K562 (cell line): ENCODE measurements around the gene PAM. TPM values are rescaled to one million over a fixed set of nuclear protein-coding genes. Genes with fewer than 3 reads are reported as not detected.

ENCODE experiments used
- ATAC-seq: fragments of 200-7000 bp; cut with Tn5 transposase; 3 replicates; pipeline ENCODE4 v1.9.1; 2020; ENCODE audit warnings: moderate library complexity
- BruUV-seq: library from RNA; stranded (reverse); fragments of 400-500 nt; replicated peaks from 2 replicates; lab custom pipeline; 2021; lab: Mats Ljungman, UMichigan
- CTCF ChIA-PET: fragments of 300-600 bp; formaldehyde crosslinking; extraction: SDS; loops from one replicate; lab custom pipeline; 2021; ENCODE audit warnings: low intra/inter-chr PET ratio; lab: Yijun Ruan, JAX
- POLR2A ChIA-PET: fragments of 300-600, 350-650 bp; sonication (Branson Sonifier 250); formaldehyde crosslinking; extraction: SDS; loops from one replicate; lab custom pipeline; 2021; ENCODE audit warnings: antibody characterized with exemption, inconsistent platforms; lab: Yijun Ruan, JAX
- DNase-seq, 4 experiments: peaks; one replicate each; pipeline versions ENCODE4 v3.0.0 to v3.0.0-alpha.2; 2011 to 2018; ENCODE audit warnings: low spot score in 3 of 4, mixed read lengths in 3 of 4; ENCODE audit errors: extremely low read depth in 1 of 4
- FAIRE-seq: peaks from 2 replicates; lab custom pipeline; 2011; peaks lifted over from hg19 to GRCh38; lab: Jason Lieb, UNC
- H2AFZ ChIP-seq: 2 replicates; pipeline ENCODE4 v1.6.0; 2011; ENCODE audit warnings: low read depth, low read length, control low read depth, inconsistent platforms
- H3K27ac ChIP-seq: fragments of 200-600 bp; 3 replicates; pipeline ENCODE4 v1.8.0; 2011; ENCODE audit warnings: low read depth, mild to moderate bottlenecking, control low read depth, inconsistent platforms, low read length, moderate library complexity, mixed read lengths; ENCODE audit errors: extremely low read depth
- H3K27me3 ChIP-seq, 2 experiments: fragments of 300-600 bp in 1 of 2; 2 replicates in 1 of 2; 3 replicates in 1 of 2; pipeline versions ENCODE4 v1.6.0 to v1.8.0; 2011; ENCODE audit warnings: inconsistent platforms in 2 of 2, low read length in 2 of 2, mild to moderate bottlenecking in 1 of 2, mixed read lengths in 1 of 2, moderate library complexity in 1 of 2; ENCODE audit not compliant: control insufficient read depth in 2 of 2, insufficient read depth in 2 of 2
- H3K36me3 ChIP-seq: fragments of 300-600 bp; 3 replicates; pipeline ENCODE4 v1.8.0; 2011; ENCODE audit warnings: mild to moderate bottlenecking, low read length, inconsistent platforms; ENCODE audit not compliant: control insufficient read depth, insufficient read depth
- H3K4me1 ChIP-seq, 2 experiments: fragments of 200-600 bp in 1 of 2; replicated peaks in 1 of 2; 2 replicates in 1 of 2; 3 replicates in 1 of 2; pipeline versions ENCODE4 v1.5.1 to v1.8.0; 2011; ENCODE audit warnings: inconsistent platforms in 2 of 2, low read length in 2 of 2, mild to moderate bottlenecking in 1 of 2, mixed read lengths in 1 of 2, moderate library complexity in 1 of 2; ENCODE audit not compliant: control insufficient read depth in 2 of 2, insufficient read depth in 2 of 2
- H3K4me2 ChIP-seq: 2 replicates; pipeline ENCODE4 v1.6.1; 2011; ENCODE audit warnings: low read length, control low read depth, inconsistent platforms, mixed read lengths; ENCODE audit not compliant: insufficient read depth
- H3K4me3 ChIP-seq: fragments of 200-600 bp; sonication (generic), shearing (Covaris generic); 2 replicates; pipeline ENCODE4 v1.5.1; 2016; ENCODE audit warnings: control low read depth, inconsistent platforms
- H3K79me2 ChIP-seq: fragments of 200-600 bp; 3 replicates; pipeline ENCODE4 v1.8.0; 2011; ENCODE audit warnings: low read length, inconsistent platforms; ENCODE audit not compliant: control insufficient read depth, insufficient read depth
- H3K9ac ChIP-seq, 2 experiments: 2 replicates each; pipeline versions ENCODE4 v1.6.0 to v1.6.1; 2011; ENCODE audit warnings: low read depth in 2 of 2, low read length in 2 of 2, control low read depth in 1 of 2, inconsistent platforms in 1 of 2, mild to moderate bottlenecking in 1 of 2, mixed read lengths in 1 of 2; ENCODE audit not compliant: insufficient read depth in 1 of 2
- H3K9me1 ChIP-seq: one replicate; pipeline ENCODE4 v1.6.0; 2011; ENCODE audit warnings: inconsistent platforms, mild to moderate bottlenecking, low read length, moderate library complexity; ENCODE audit not compliant: control insufficient read depth, insufficient read depth
- H3K9me3 ChIP-seq: replicated peaks from 2 replicates; pipeline ENCODE4 v1.5.1; 2011; ENCODE audit warnings: low read depth, low read length, inconsistent platforms; ENCODE audit not compliant: control insufficient read depth, insufficient read depth
- H4K20me1 ChIP-seq: replicated peaks from 2 replicates; pipeline ENCODE4 v1.6.1; 2011; ENCODE audit warnings: low read length, inconsistent platforms, mixed read lengths; ENCODE audit not compliant: control insufficient read depth, insufficient read depth
- DNMT1 ChIP-seq: fragments of 450-650 bp; IDR thresholded peaks from 2 replicates; pipeline ENCODE4 v1.6.1; 2016; ENCODE audit warnings: antibody characterized with exemption, mild to moderate bottlenecking
- GABPB1 ChIP-seq: sonication (generic); formaldehyde crosslinking; IDR thresholded peaks from 2 replicates; pipeline ENCODE4 v1.8.0; 2022; ENCODE audit warnings: mild to moderate bottlenecking, missing genetic modification reagents
- ILF3 ChIP-seq: fragments of 450-650 bp; IDR thresholded peaks from 2 replicates; pipeline ENCODE4 v1.6.1; 2018; ENCODE audit warnings: antibody characterized with exemption, mild to moderate bottlenecking, moderate library complexity, borderline replicate concordance
- JUNB ChIP-seq: fragments of 450-650 bp; formaldehyde crosslinking; conservative IDR thresholded peaks from 2 replicates; pipeline ENCODE4 v1.4.0; 2020; ENCODE audit warnings: mild to moderate bottlenecking
- PHB2 ChIP-seq: fragments of 450-650 bp; IDR thresholded peaks from 2 replicates; pipeline ENCODE4 v1.6.1; 2017; ENCODE audit warnings: low read depth
- POLR2AphosphoS2 ChIP-seq: IDR thresholded peaks from 2 replicates; pipeline ENCODE4 v1.6.1; 2012; ENCODE audit warnings: low read length, improper control_type of control experiment
- POLR3A ChIP-seq: IDR thresholded peaks from 2 replicates; pipeline ENCODE4 v1.6.1; 2011; ENCODE audit warnings: borderline replicate concordance, mild to moderate bottlenecking, moderate library complexity; ENCODE audit not compliant: insufficient read length, insufficient read depth; ENCODE audit errors: extremely low read depth
- TARDBP ChIP-seq: fragments of 450-650 bp; IDR thresholded peaks from 2 replicates; pipeline ENCODE4 v1.6.1; 2016
- TEAD1 ChIP-seq, 2 experiments: fragments of 450-650 bp in 1 of 2; sonication (generic) in 1 of 2; formaldehyde crosslinking; IDR thresholded peaks; 2 replicates each; pipeline versions ENCODE4 v1.4.0 to v1.8.0; 2020 to 2022; ENCODE audit warnings: mild to moderate bottlenecking in 2 of 2, missing genetic modification reagents in 1 of 2
- THRB ChIP-seq: fragments of 450-650 bp; formaldehyde crosslinking; conservative IDR thresholded peaks from 2 replicates; pipeline ENCODE4 v1.4.0; 2022; ENCODE audit warnings: mild to moderate bottlenecking, missing genetic modification characterization
- YBX1 ChIP-seq: fragments of 450-650 bp; IDR thresholded peaks from 2 replicates; pipeline ENCODE4 v1.7.1; 2016; ENCODE audit warnings: mild to moderate bottlenecking
- YY1 ChIP-seq, 3 experiments: IDR thresholded peaks; 2 replicates each; pipeline ENCODE4 v1.6.1; 2011; ENCODE audit warnings: low read length in 2 of 3, mild to moderate bottlenecking in 2 of 3, moderate library complexity in 2 of 3, borderline replicate concordance in 1 of 3, control low read depth in 1 of 3, low read depth in 1 of 3; ENCODE audit not compliant: insufficient read depth in 3 of 3, insufficient replicate concordance in 2 of 3, control insufficient read depth in 1 of 3, insufficient read length in 1 of 3; ENCODE audit errors: extremely low read depth in 1 of 3
- ZBTB9 ChIP-seq: fragments of 450-650 bp; formaldehyde crosslinking; IDR thresholded peaks from 2 replicates; pipeline ENCODE4 v1.4.0; 2020; ENCODE audit warnings: mild to moderate bottlenecking, moderate library complexity
- ZNF280A ChIP-seq: fragments of 450-650 bp; IDR thresholded peaks from 2 replicates; pipeline ENCODE4 v1.6.1; 2018; ENCODE audit warnings: mild to moderate bottlenecking, low read depth; ENCODE audit not compliant: partially characterized antibody
- ZNF384 ChIP-seq: IDR thresholded peaks from 2 replicates; pipeline ENCODE4 v1.6.1; 2012; ENCODE audit warnings: low read depth, low read length, improper control_type of control experiment
- ZNF445 ChIP-seq: fragments of 250-450 bp; sonication (Bioruptor Pico); IDR thresholded peaks from 2 replicates; pipeline ENCODE4 v1.4.0; 2020; ENCODE audit warnings: low read depth, mild to moderate bottlenecking, moderate library complexity
- WGBS: fragments of 100-300 bp; shearing (Covaris generic); methylation state at CpG from one replicate; pipeline ENCODE4 v1.1.6; 2016; ENCODE audit warnings: low coverage, mixed read lengths; ENCODE audit not compliant: insufficient coverage; ENCODE audit errors: missing lambda C conversion rate; 5-methylcytosine and 5-hydroxymethylcytosine counted together
- in situ Hi-C: fragments of 300-500 bp; cut with MboI; formaldehyde crosslinking; loops from 4 replicates; pipeline ENCODE4 v1.15.0; 2018; ENCODE audit warnings: inconsistent platforms, mixed read lengths
- intact Hi-C: fragments of 100-400 bp; cut with micrococcal nuclease; formaldehyde crosslinking; loops from 2 replicates; pipeline ENCODE4 v1.14.2; 2022
- polyA plus RNA-seq, 8 experiments: library from polyadenylated mRNA; depleted of rRNA in 4 of 8; stranded (reverse) in 5 of 8; unstranded in 3 of 8; fragments of >200 nt; fragmentation: Nextera tagmentation in 2 of 8; fragmentation: Illumina TruSeq in 1 of 8; extraction: Ambion mirVana in 2 of 8; extraction: Trizol in 1 of 8; gene quantifications; 2 replicates each; pipeline versions ENCODE4 v1.2.1 to v1.2.3, GENCODE V29; 2011 to 2014; ENCODE audit warnings: inconsistent platforms in 1 of 8, missing spikeins in 1 of 8
- total RNA-seq, 7 experiments: library from RNA; depleted of rRNA in 6 of 7; stranded (reverse); fragments of >200 nt in 6 of 7; fragmentation: Illumina TruSeq in 2 of 7; extraction: Trizol in 2 of 7; gene quantifications; 2 replicates each; pipeline versions ENCODE4 v1.2.1 to v1.2.3, GENCODE V29; 2011 to 2021; ENCODE audit warnings: low replicate concordance in 1 of 7

The PAM gene
- total and polyA plus RNA-seq, 9 of the 15 experiments (the other 6 are each of a cell fraction or from before 2014, with no cell fraction given), result 0.39 to 3.1 (median 0.77) TPM

- Histone ChIP-seq H3K9me3 (no peaks in the 10 kb centered on the region), H3K27me3 (no peaks in the 10 kb centered on the region), H3K4me3 (no peak overlapping the region), H3K36me3 (no peaks in the 10 kb centered on the region), H3K4me1 (no peaks in the 10 kb centered on the region), H3K79me2 (no peaks in the 10 kb centered on the region), H2AFZ (no peak overlapping the region), H3K9me1 (no peaks in the 10 kb centered on the region), H4K20me1 (no peaks in the 10 kb centered on the region), H3K4me2 (no peak overlapping the region), H3K27ac (no peak overlapping the region), H3K9ac (no peak overlapping the region)
- 0% methylated on average over 2 of the region's 2 CpGs for WGBS
- DNase-seq (no peak), FAIRE-seq (no peak), ATAC-seq (no peak)
- ChIA-PET POLR2A (no interaction called here), CTCF (no interaction called here)
- in situ Hi-C loops (no loop called here), intact Hi-C loops (no loop called here)
- no TSS peak for BruUV-seq
- TF ChIP-seq ZNF384 (no peak), YBX1 (no peak), JUNB (no peak), TARDBP (no peak), PHB2 (no peak), THRB (CRISPR knock-in tag) (no peak), ILF3 (no peak), ZNF280A (no peak), POLR2AphosphoS2 (no peak), ZBTB9 (CRISPR knock-in tag) (no peak), YY1 (IDR thresholded peaks at IDR 0.05; ENCODE audit: borderline replicate concordance in 1 of 3, control insufficient read depth in 1 of 3, extremely low read depth in 1 of 3, insufficient read depth in 3 of 3, insufficient read length in 1 of 3, insufficient replicate concordance in 2 of 3, low read depth in 1 of 3, low read length in 2 of 3) (no peak), POLR3A (no peak), GABPB1 (CRISPR knock-in tag) (no peak), DNMT1 (no peak), ZNF445 (CRISPR knock-in tag) (no peak), TEAD1 (CRISPR knock-in tag; IDR thresholded peaks at IDR 0.05) (no peak)
These were observed 41.4 kb downstream of the PAM start for GRCh38 chr5:102796498-102796897.
